Stimulated activated CD4-positive, alpha-beta T cell treated with anti-CD3 and anti-CD28 coated beads, Interleukin-4, amount 100 ng/mL, for 4 hours (primary cell): ENCODE measurements around the gene CALCR.
"Not testable (repeated sequence)": the region's sequence is repeated elsewhere in the genome, so short reads cannot be mapped to it uniquely, and the experiment has no call there.

Experiments
- DNase-seq, 2 experiments: peaks; one replicate each; pipeline ENCODE4 v3.0.0-alpha.2; 2020

CALCR gene

GRCh38 chr7:93559639-93560491 is 14.7 kb downstream of the CALCR start:
- DNase-seq = no peak

GRCh38 chr7:93558705-93559614 is 15.6 kb downstream of the CALCR start:
- DNase-seq = no peak

GRCh38 chr7:93551931-93552330 is 22.6 kb downstream of the CALCR start:
- no peak for DNase-seq

GRCh38 chr7:93551063-93551895 is 23.2 kb downstream of the CALCR start:
- DNase-seq = no peak

GRCh38 chr7:93547716-93548115 is 26.8 kb downstream of the CALCR start:
- no peak for DNase-seq

- DNase-seq = no peak
Observed at GRCh38 chr7:93544691-93545090, 29.8 kb downstream of the CALCR start.

GRCh38 chr7:93538061-93538460 is 36.5 kb downstream of the CALCR start:
- DNase-seq = no peak

GRCh38 chr7:93535616-93536015 is 38.9 kb downstream of the CALCR start:
- no peak for DNase-seq

- DNase-seq = no peak
Observed at GRCh38 chr7:93530701-93531100, 43.8 kb downstream of the CALCR start.

GRCh38 chr7:93516834-93517233 is 57.7 kb downstream of the CALCR start:
- no peak for DNase-seq

- DNase-seq = no peak
Observed at GRCh38 chr7:93515144-93515543, 59.4 kb downstream of the CALCR start.

- DNase-seq = no peak
Observed at GRCh38 chr7:93509303-93509702, 65.2 kb downstream of the CALCR start.

- no peak for DNase-seq
Observed at GRCh38 chr7:93503088-93503487, 71.4 kb downstream of the CALCR start.

GRCh38 chr7:93491860-93492259 is 82.7 kb downstream of the CALCR start:
- not testable (repeated sequence) for DNase-seq

GRCh38 chr7:93476491-93477344 is 97.8 kb downstream of the CALCR start:
- no peak for DNase-seq

GRCh38 chr7:93475811-93476210 is 98.7 kb downstream of the CALCR start:
- DNase-seq = no peak

GRCh38 chr7:93471456-93471855 is 103.1 kb downstream of the CALCR start:
- no peak for DNase-seq

- no peak for DNase-seq
Observed at GRCh38 chr7:93463764-93464163, 110.8 kb downstream of the CALCR start.

GRCh38 chr7:93461350-93461749 is 113.2 kb downstream of the CALCR start:
- no peak for DNase-seq

GRCh38 chr7:93453262-93453661 is 121.3 kb downstream of the CALCR start:
- no peak for DNase-seq

GRCh38 chr7:93448176-93448575 is 126.3 kb downstream of the CALCR start:
- no peak for DNase-seq

GRCh38 chr7:93447509-93447908 is 127.0 kb downstream of the CALCR start:
- no peak for DNase-seq
